ENCODE measurements around the gene MS4A8.

DNA sequence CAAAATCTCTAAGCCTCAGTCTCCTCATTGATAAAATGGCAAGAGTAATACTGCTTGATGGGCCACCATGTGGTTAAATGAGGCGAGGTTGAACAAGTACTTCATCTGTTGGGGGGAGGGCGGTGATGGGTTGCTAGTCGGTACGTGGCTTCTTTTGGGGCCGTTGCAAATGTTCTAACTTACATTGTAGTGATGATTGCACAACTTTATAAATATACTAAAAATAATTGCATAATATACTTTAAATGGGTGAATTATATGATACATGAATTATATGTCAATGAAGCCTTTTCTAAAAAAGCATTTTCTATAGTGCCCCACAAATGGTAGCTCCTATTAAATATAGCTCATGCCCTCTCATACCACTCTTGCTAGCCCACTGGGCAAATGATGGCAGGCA is 6.5 kb downstream of the MS4A8 start:
- TF ChIP-seq, protein P1, sequence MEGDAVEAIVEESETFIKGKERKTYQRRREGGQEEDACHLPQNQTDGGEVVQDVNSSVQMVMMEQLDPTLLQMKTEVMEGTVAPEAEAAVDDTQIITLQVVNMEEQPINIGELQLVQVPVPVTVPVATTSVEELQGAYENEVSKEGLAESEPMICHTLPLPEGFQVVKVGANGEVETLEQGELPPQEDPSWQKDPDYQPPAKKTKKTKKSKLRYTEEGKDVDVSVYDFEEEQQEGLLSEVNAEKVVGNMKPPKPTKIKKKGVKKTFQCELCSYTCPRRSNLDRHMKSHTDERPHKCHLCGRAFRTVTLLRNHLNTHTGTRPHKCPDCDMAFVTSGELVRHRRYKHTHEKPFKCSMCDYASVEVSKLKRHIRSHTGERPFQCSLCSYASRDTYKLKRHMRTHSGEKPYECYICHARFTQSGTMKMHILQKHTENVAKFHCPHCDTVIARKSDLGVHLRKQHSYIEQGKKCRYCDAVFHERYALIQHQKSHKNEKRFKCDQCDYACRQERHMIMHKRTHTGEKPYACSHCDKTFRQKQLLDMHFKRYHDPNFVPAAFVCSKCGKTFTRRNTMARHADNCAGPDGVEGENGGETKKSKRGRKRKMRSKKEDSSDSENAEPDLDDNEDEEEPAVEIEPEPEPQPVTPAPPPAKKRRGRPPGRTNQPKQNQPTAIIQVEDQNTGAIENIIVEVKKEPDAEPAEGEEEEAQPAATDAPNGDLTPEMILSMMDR (IDR thresholded peaks at IDR 0.05) = no peak
- TF ChIP-seq POLR2A (IDR thresholded peaks at IDR 0.05) = no peak

Measured in uterus (tissue), 2 donors.